ENCODE data around the gene UBE2V1.

The UBE2V1 gene

GRCh38 chr20:50049442-50050026, 63.4 kb downstream of the UBE2V1 start:
- H3K9me3 ChIP-seq (ENCODE audit: insufficient read depth, low read length): no peaks in the 10 kb centered on the region
- no peak overlapping the region for H3K27ac ChIP-seq (ENCODE audit: low read length)
- H3K4me2 ChIP-seq (ENCODE audit: low read length): peak overlapping the region; percentile 65
- peaks cover 41% of the 10 kb centered on the region for H3K4me1 ChIP-seq (ENCODE audit: low read length)
- no peak for TF ChIP-seq EZH2phosphoT487 (IDR thresholded peaks at IDR 0.05; ENCODE audit: low read depth)
- no peak for TF ChIP-seq CTCF (IDR thresholded peaks at IDR 0.05; ENCODE audit: low read depth, low read length)
- H3K4me3 ChIP-seq (ENCODE audit: low read length): no peak overlapping the region
- H3K79me2 ChIP-seq (ENCODE audit: low read length): no peaks in the 10 kb centered on the region
- H3K27me3 ChIP-seq (ENCODE audit: low read depth, low read length): peaks cover 17% of the 10 kb centered on the region
- no peaks in the 10 kb centered on the region for H3K36me3 ChIP-seq (replicated peaks; ENCODE audit: low read depth, low read length)
- H4K20me1 ChIP-seq (ENCODE audit: insufficient read depth, low read length): no peaks in the 10 kb centered on the region
- no peak overlapping the region for H2AFZ ChIP-seq (ENCODE audit: low read depth, low read length)
- H3K9ac ChIP-seq (ENCODE audit: low read length): no peak overlapping the region

- no peak for TF ChIP-seq EZH2phosphoT487 (IDR thresholded peaks at IDR 0.05; ENCODE audit: low read depth)
- TF ChIP-seq CTCF (IDR thresholded peaks at IDR 0.05; ENCODE audit: low read depth, low read length): no peak
- peaks cover 41% of the 10 kb centered on the region for H3K4me1 ChIP-seq (ENCODE audit: low read length)
- H3K36me3 ChIP-seq (replicated peaks; ENCODE audit: low read depth, low read length): no peaks in the 10 kb centered on the region
- H2AFZ ChIP-seq (ENCODE audit: low read depth, low read length): peak overlapping the region; percentile 16; the same call in 1 of the 2 replicates
- H4K20me1 ChIP-seq (ENCODE audit: insufficient read depth, low read length): no peaks in the 10 kb centered on the region
- no peaks in the 10 kb centered on the region for H3K9me3 ChIP-seq (ENCODE audit: insufficient read depth, low read length)
- no peaks in the 10 kb centered on the region for H3K79me2 ChIP-seq (ENCODE audit: low read length)
- peak overlapping the region; percentile 25 for H3K9ac ChIP-seq (ENCODE audit: low read length)
- peaks cover 8% of the 10 kb centered on the region for H3K27me3 ChIP-seq (ENCODE audit: low read depth, low read length)
- H3K4me2 ChIP-seq (ENCODE audit: low read length): peak overlapping the region; percentile 65
- no peak overlapping the region; the same call in none of the 2 replicates for H3K27ac ChIP-seq (ENCODE audit: low read length)
- H3K4me3 ChIP-seq (ENCODE audit: low read length): peak overlapping the region; percentile 22
Observed at GRCh38 chr20:50048420-50049166, 64.4 kb downstream of the UBE2V1 start.

- no peak overlapping the region for H3K27ac ChIP-seq (ENCODE audit: low read length)
- H3K4me1 ChIP-seq (ENCODE audit: low read length): peaks cover 56% of the 10 kb centered on the region
- no peaks in the 10 kb centered on the region for H3K79me2 ChIP-seq (ENCODE audit: low read length)
Observed at GRCh38 chr20:50044353-50044960, 68.5 kb downstream of the UBE2V1 start.

GRCh38 chr20:50043573-50044352, 69.2 kb downstream of the UBE2V1 start:
- Histone ChIP-seq H3K36me3 (replicated peaks; ENCODE audit: low read depth, low read length) (no peaks in the 10 kb centered on the region), H3K79me2 (ENCODE audit: low read length) (no peaks in the 10 kb centered on the region), H3K27ac (ENCODE audit: low read length) (no peak overlapping the region), H3K4me2 (ENCODE audit: low read length) (no peak overlapping the region), H3K4me1 (ENCODE audit: low read length) (peaks cover 49% of the 10 kb centered on the region), H4K20me1 (ENCODE audit: insufficient read depth, low read length) (no peaks in the 10 kb centered on the region), H3K9ac (ENCODE audit: low read length) (no peak overlapping the region), H2AFZ (ENCODE audit: low read depth, low read length) (no peak overlapping the region), H3K27me3 (ENCODE audit: low read depth, low read length) (no peaks in the 10 kb centered on the region), H3K9me3 (ENCODE audit: insufficient read depth, low read length) (no peaks in the 10 kb centered on the region), H3K4me3 (ENCODE audit: low read length) (no peak overlapping the region)
- TF ChIP-seq EZH2phosphoT487 (IDR thresholded peaks at IDR 0.05; ENCODE audit: low read depth): no peak
- TF ChIP-seq CTCF (IDR thresholded peaks at IDR 0.05; ENCODE audit: low read depth, low read length): peak; percentile 38

More at GRCh38 chr20:50044353-50044960, 68.5 kb downstream of the UBE2V1 start:
- Histone ChIP-seq H3K4me3 (ENCODE audit: low read length) (no peak overlapping the region), H4K20me1 (ENCODE audit: insufficient read depth, low read length) (no peaks in the 10 kb centered on the region), H3K27me3 (ENCODE audit: low read depth, low read length) (no peaks in the 10 kb centered on the region), H3K9me3 (ENCODE audit: insufficient read depth, low read length) (no peaks in the 10 kb centered on the region), H3K4me2 (ENCODE audit: low read length) (no peak overlapping the region), H3K36me3 (replicated peaks; ENCODE audit: low read depth, low read length) (no peaks in the 10 kb centered on the region), H2AFZ (ENCODE audit: low read depth, low read length) (no peak overlapping the region), H3K9ac (ENCODE audit: low read length) (no peak overlapping the region)
- no peak for TF ChIP-seq EZH2phosphoT487 (IDR thresholded peaks at IDR 0.05; ENCODE audit: low read depth)
